BLaER1 treated with 17β-estradiol and CSF1 and Interleukin-3, amounts not matched to agents 10 nM and 100 nM (cell line): ENCODE data around the gene CD177.
"Not testable (repeated sequence)": the region's sequence is repeated elsewhere in the genome, so short reads cannot be mapped to it uniquely, and the experiment has no call there.

Experiments
- H3K27ac ChIP-seq, 11 experiments: shearing (Covaris generic); formaldehyde crosslinking; 2 replicates each; pipeline ENCODE4 v1.8.1; 2022
- H3K27me3 ChIP-seq, 11 experiments: shearing (Covaris generic); formaldehyde crosslinking; 2 replicates each; pipeline ENCODE4 v1.8.1; 2022
- H3K36me3 ChIP-seq, 11 experiments: shearing (Covaris generic); formaldehyde crosslinking; 2 replicates each; pipeline ENCODE4 v1.8.1; 2022
- H3K4me1 ChIP-seq, 10 experiments: shearing (Covaris generic); formaldehyde crosslinking; 2 replicates each; pipeline ENCODE4 v1.8.1; 2022
- H3K4me2 ChIP-seq, 11 experiments: shearing (Covaris generic); formaldehyde crosslinking; 2 replicates each; pipeline ENCODE4 v1.8.1; 2022
- H3K4me3 ChIP-seq, 10 experiments: shearing (Covaris generic); formaldehyde crosslinking; 2 replicates each; pipeline ENCODE4 v1.8.1; 2022
- H3K9ac ChIP-seq, 11 experiments: shearing (Covaris generic); formaldehyde crosslinking; 2 replicates each; pipeline ENCODE4 v1.8.1; 2022
- H3K9me3 ChIP-seq, 11 experiments: shearing (Covaris generic); formaldehyde crosslinking; replicated peaks in 1 of 11; 2 replicates each; pipeline ENCODE4 v1.8.1; 2022
- H4K20me1 ChIP-seq, 11 experiments: shearing (Covaris generic); formaldehyde crosslinking; 2 replicates each; pipeline ENCODE4 v1.8.1; 2022
- Cebpa-rat ChIP-seq, 11 experiments: shearing (Covaris generic); IDR thresholded peaks; 2 replicates each; pipeline ENCODE4 v1.8.1; 2022

CD177 gene

GRCh38 chr19:43372462-43372861 lies 19.0 kb downstream of the CD177 start:
- H3K4me1 ChIP-seq, result no peaks in the 10 kb centered on the region
- no peaks in the 10 kb centered on the region for H3K9me3 ChIP-seq
- H3K27ac ChIP-seq, result no peak overlapping the region
- H3K9ac ChIP-seq, result no peak overlapping the region
- H4K20me1 ChIP-seq, result no peaks in the 10 kb centered on the region
- TF ChIP-seq Cebpa-rat (IDR thresholded peaks at IDR 0.05), result no peak
- H3K36me3 ChIP-seq, result no peaks in the 10 kb centered on the region
- H3K27me3 ChIP-seq, result no peaks in the 10 kb centered on the region
- H3K4me2 ChIP-seq, result no peak overlapping the region
- H3K4me3 ChIP-seq, result no peak overlapping the region

DNA sequence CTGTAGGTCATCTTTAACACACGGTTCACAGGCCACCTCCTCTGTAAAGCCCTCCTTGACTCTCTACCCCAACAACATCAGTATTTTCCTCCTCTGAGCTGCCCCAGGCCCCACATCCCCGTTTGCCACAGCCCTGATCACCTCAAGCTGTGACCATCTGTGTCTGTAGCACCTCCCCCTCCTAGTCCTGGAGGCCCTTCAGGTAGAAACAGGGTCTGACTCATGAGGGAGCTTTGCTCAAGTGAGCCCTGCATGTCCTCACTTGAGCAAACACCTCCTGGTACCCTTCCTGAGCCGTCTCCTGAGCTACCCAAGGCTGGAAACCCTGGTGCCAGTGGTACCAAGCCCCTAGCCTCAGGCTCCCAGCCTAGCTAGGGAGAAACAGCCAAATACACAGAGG lies 24.1 kb downstream of the CD177 start:
- H3K9ac ChIP-seq, H3K4me1 ChIP-seq: not testable (repeated sequence)

GRCh38 chr19:43380008-43380407 lies 26.5 kb downstream of the CD177 start:
- Histone ChIP-seq H3K9me3 (0 out of 22 replicates have a peak, but pooled peaks cover 0 to under 1% (median 0%) of the 10 kb centered on the region in 11 experiments), H3K4me2 (no peak overlapping the region), H4K20me1 (no peaks in the 10 kb centered on the region), H3K36me3 (no peaks in the 10 kb centered on the region), H3K4me1 (peaks cover 0 to 5% (median under 1%) of the 10 kb centered on the region in 10 experiments; a peak in 3 of 20 replicates), H3K27me3 (no peaks in the 10 kb centered on the region), H3K4me3 (no peak overlapping the region), H3K27ac (no peak overlapping the region), H3K9ac (no peak overlapping the region)
- no peak for TF ChIP-seq Cebpa-rat (IDR thresholded peaks at IDR 0.05)

More for the DNA sequence above, 24.1 kb downstream of the CD177 start:
- H3K4me2 ChIP-seq, H3K9me3 ChIP-seq, H4K20me1 ChIP-seq, H3K36me3 ChIP-seq, H3K27me3 ChIP-seq, H3K27ac ChIP-seq, H3K4me3 ChIP-seq: not testable (repeated sequence)

- Histone ChIP-seq H3K27ac (no peak overlapping the region), H3K4me1 (peaks cover 0 to 9% (median 2%) of the 10 kb centered on the region in 10 experiments; a peak in 4 of 20 replicates), H3K36me3 (no peaks in the 10 kb centered on the region), H3K4me3 (no peak overlapping the region), H3K9ac (no peak overlapping the region), H3K27me3 (no peaks in the 10 kb centered on the region), H3K9me3 (peaks cover 3 to 9% (median 6%) of the 10 kb centered on the region in 11 experiments; a peak in 16 of 22 replicates), H3K4me2 (no peak overlapping the region), H4K20me1 (no peaks in the 10 kb centered on the region)
- no peak for TF ChIP-seq Cebpa-rat (IDR thresholded peaks at IDR 0.05)
These were observed 27.4 kb downstream of the CD177 start for GRCh38 chr19:43380771-43381386.

DNA sequence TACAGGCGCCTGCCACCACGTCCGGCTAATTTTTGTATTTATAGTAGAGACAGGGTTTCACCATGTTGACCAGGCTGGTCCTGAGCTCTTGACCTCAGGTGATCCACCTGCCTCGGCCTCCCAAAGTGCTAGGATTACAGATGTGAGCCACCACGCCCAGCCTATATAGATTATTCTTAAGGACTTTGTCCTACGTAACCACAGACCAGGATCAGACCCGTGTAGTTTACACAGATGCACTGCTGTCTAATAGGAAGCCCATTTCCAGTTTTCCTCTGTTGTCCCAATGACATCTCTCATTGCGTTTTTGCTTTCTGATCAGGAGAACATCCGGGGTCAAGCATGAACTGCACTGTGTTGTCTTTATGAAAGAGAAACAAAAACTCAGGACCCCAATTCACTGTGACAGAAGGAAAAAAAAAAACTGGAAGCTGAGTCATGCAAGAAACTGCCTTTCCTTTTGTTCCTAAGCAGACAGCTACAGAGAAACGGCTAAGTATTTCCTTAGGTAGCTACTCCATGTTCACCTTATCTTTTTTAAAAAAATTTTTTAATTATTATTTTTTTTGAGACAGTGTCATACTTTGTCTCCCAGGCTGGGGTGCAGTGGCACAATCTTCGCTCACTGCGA lies 29.2 kb downstream of the CD177 start:
- H3K4me3 ChIP-seq, H3K27me3 ChIP-seq, H3K36me3 ChIP-seq, H3K9ac ChIP-seq, H4K20me1 ChIP-seq: not testable (repeated sequence)
- peak overlapping the region in 1 of 11 experiments; percentile 29; a peak in 2 of 22 replicates for H3K27ac ChIP-seq
- peaks cover 0 to 20% (median 9%) of the 10 kb centered on the region in 10 experiments; a peak in 14 of 20 replicates for H3K4me1 ChIP-seq
- H3K9me3 ChIP-seq, result peaks cover 9 to 16% (median 12%) of the 10 kb centered on the region in 11 experiments; a peak in 19 of 22 replicates
- H3K4me2 ChIP-seq, result peak overlapping the region in 1 of 11 experiments; percentile 14; a peak in 1 of 22 replicates

- not testable (repeated sequence) for H3K9ac ChIP-seq, H3K36me3 ChIP-seq, H3K4me3 ChIP-seq, H4K20me1 ChIP-seq, H3K27me3 ChIP-seq
- peak overlapping the region in 1 of 11 experiments; percentile 14; a peak in 1 of 22 replicates for H3K4me2 ChIP-seq
- peaks cover 9 to 16% (median 12%) of the 10 kb centered on the region in 11 experiments; a peak in 19 of 22 replicates for H3K9me3 ChIP-seq
- H3K27ac ChIP-seq, result peak overlapping the region in 1 of 11 experiments; percentile 29; a peak in 2 of 22 replicates
- H3K4me1 ChIP-seq, result peaks cover 0 to 21% (median 9%) of the 10 kb centered on the region in 10 experiments; a peak in 14 of 20 replicates
These were observed 29.8 kb downstream of the CD177 start for GRCh38 chr19:43383254-43383653.

GRCh38 chr19:43383759-43384158 lies 30.3 kb downstream of the CD177 start:
- not testable (repeated sequence) for H3K36me3 ChIP-seq, H3K27me3 ChIP-seq, H3K27ac ChIP-seq, H3K9ac ChIP-seq, H3K4me2 ChIP-seq, H3K4me3 ChIP-seq, H4K20me1 ChIP-seq
- peaks cover 0 to 21% (median 9%) of the 10 kb centered on the region in 10 experiments; a peak in 14 of 20 replicates for H3K4me1 ChIP-seq
- H3K9me3 ChIP-seq, result peaks cover 9 to 16% (median 12%) of the 10 kb centered on the region in 11 experiments; a peak in 19 of 22 replicates

- peak overlapping the region in 1 of 11 experiments; percentile 17; a peak in 1 of 22 replicates for H3K27ac ChIP-seq
- H3K4me1 ChIP-seq, result peaks cover 0 to 29% (median 19%) of the 10 kb centered on the region in 10 experiments; a peak in 14 of 20 replicates
- not testable (repeated sequence) for H3K36me3 ChIP-seq, H3K9me3 ChIP-seq, H4K20me1 ChIP-seq, H3K27me3 ChIP-seq, H3K9ac ChIP-seq, H3K4me3 ChIP-seq
- peak overlapping the region in 6 of 11 experiments; percentile 6 to 40 (median 23); a peak in 4 of 22 replicates for H3K4me2 ChIP-seq
These were observed 37.5 kb downstream of the CD177 start for GRCh38 chr19:43390903-43391551.

DNA sequence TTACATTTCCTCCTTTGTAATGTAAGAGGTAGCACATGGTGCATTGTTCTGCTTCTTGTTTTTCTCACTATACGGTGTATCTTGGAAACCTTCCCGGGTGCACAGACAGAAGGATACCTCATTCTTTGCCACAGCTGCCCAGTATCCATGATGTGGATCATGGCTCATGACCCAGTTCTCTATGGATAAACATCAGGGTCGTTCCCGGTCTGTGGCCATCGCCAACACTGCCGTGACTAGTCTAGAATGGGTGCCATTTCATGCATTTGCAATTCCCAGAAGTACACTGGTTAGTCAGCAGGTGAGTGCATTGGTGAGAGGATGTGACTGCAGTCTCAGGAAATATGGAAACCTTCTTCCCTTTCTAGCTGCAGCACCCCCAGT lies 38.1 kb downstream of the CD177 start:
- H3K27me3 ChIP-seq, H3K36me3 ChIP-seq, H3K9me3 ChIP-seq, H4K20me1 ChIP-seq, H3K27ac ChIP-seq, H3K4me3 ChIP-seq, H3K9ac ChIP-seq: not testable (repeated sequence)
- Histone ChIP-seq H3K4me1 (peaks cover 0 to 26% (median 17%) of the 10 kb centered on the region in 10 experiments; a peak in 14 of 20 replicates), H3K4me2 (peak overlapping the region in 6 of 11 experiments; percentile 6 to 40 (median 23); a peak in 3 of 22 replicates)

DNA sequence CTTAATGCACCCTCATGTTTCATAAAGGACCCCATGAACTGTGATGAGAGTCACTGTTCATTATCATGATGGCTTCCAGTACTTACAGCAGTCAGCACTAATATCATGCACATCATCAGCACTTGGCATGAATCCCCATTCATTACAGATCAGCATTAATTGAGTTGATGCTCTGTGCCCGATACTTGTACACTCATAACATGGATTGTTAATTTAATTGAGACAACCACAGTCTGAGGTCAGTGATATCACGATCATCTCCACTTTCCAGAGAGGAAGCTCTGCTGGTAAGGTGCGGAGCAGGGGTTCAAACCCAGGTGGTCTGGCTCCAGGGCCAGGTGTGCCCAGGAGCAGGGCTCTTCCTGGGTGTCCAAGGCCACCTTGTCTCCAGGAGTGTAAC lies 40.0 kb downstream of the CD177 start:
- H3K9me3 ChIP-seq, H3K36me3 ChIP-seq, H3K27ac ChIP-seq, H3K4me2 ChIP-seq, H3K9ac ChIP-seq, H4K20me1 ChIP-seq, H3K4me3 ChIP-seq, H3K27me3 ChIP-seq: not testable (repeated sequence)
- H3K4me1 ChIP-seq, result peaks cover 0 to 17% (median 11%) of the 10 kb centered on the region in 10 experiments; a peak in 10 of 20 replicates
